GM21737 (cell line): ENCODE measurements around the gene FANCE.

ENCODE experiments used
- ATAC-seq: cut with Tn5 transposase; IDR thresholded peaks from one replicate; pipeline ENCODE4 v1.9.1; 2021; ENCODE audit warnings: mild to moderate bottlenecking, moderate library complexity; ENCODE audit not compliant: unreplicated experiment

The FANCE gene

GRCh38 chr6:35483893-35484645 is 31.9 kb downstream of the FANCE start:
- no peak for ATAC-seq

DNA sequence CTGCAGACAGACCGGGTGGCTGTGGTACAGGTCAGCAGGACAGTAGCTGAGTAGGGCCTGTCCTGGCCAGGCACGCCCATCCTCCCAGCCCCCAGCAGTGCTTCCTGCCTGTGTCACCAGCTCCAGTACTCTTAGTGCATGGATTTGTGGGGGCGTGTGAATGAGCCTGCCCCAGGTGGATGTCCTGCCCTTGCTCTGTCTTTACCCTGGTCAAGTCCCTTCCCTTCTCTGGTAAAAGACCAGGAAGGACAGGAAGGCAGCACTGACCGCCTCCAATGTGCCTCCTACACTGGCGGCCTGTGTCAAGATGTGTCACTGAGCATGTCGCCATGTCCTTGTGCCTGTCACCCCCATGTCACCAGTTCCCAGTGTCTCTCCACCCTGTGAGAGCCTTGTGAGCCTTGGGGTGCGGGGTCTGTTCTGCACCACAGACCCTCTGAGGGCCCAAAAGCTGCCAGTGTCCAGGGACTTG is 32.8 kb downstream of the FANCE start:
- ATAC-seq = no peak

GRCh38 chr6:35485402-35485877 is 33.3 kb downstream of the FANCE start:
- ATAC-seq = no peak

- ATAC-seq = no peak
These were observed 34.1 kb downstream of the FANCE start for GRCh38 chr6:35486005-35486925.

GRCh38 chr6:35487658-35488516 is 35.7 kb downstream of the FANCE start:
- ATAC-seq = no peak

- ATAC-seq = no peak
These were observed 36.4 kb downstream of the FANCE start for GRCh38 chr6:35488517-35488862.

DNA sequence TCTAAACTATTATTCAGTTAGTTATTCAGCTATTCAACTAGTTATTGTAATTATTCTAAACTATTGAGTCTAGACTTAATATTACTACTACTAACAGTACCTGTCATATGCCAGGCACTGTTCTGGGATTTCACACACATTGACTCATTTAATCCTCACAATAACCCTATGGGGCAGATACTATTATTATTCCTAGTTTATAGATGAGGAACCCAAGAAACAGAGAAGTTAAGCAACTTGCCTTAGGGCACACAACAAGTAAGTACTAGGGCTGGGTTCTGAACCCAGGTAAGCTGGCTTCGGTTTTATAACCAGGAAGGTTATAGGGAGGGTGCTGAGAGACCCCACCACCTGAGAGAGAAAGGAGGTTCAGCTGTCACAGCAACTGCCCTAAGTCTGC is 36.9 kb downstream of the FANCE start:
- no peak for ATAC-seq

GRCh38 chr6:35489995-35490791 is 38.1 kb downstream of the FANCE start:
- ATAC-seq = no peak

DNA sequence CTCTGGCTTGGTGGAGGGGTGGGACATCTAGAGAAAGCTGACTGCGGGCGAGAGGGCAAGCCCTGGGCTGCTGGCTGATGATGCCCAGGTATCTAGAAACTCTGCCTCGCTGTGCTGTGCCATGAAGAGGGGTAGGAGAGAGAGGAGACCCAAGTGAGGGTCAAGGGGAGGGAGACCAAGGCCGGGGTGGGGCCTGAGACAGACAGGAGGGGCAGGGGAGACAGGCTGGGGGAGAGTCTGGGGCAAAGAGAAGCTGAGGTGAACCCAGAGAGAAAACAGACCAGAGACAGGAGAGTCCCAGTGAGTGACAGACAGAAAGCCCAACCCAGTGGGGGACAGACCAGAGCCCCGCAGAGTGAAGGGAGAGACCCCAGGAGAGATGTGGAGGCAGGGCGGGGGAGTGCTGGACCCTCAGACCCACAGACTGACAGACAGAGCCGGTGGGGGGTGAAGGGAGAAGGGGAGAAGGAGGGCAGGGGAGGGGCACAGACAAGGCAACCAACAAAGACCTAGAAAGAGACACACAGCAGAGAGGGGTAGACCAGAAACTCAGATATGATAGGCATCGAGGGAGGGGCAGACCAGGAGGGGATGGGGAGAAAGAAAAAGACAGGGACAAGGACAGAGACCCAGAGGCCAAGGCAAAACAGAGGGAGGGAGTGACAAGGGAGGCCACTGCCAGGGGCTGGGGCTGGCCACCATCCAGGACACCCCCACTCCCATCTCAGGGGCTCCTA is 38.9 kb downstream of the FANCE start:
- no peak for ATAC-seq

GRCh38 chr6:35491558-35492257 is 39.6 kb downstream of the FANCE start:
- no peak for ATAC-seq

DNA sequence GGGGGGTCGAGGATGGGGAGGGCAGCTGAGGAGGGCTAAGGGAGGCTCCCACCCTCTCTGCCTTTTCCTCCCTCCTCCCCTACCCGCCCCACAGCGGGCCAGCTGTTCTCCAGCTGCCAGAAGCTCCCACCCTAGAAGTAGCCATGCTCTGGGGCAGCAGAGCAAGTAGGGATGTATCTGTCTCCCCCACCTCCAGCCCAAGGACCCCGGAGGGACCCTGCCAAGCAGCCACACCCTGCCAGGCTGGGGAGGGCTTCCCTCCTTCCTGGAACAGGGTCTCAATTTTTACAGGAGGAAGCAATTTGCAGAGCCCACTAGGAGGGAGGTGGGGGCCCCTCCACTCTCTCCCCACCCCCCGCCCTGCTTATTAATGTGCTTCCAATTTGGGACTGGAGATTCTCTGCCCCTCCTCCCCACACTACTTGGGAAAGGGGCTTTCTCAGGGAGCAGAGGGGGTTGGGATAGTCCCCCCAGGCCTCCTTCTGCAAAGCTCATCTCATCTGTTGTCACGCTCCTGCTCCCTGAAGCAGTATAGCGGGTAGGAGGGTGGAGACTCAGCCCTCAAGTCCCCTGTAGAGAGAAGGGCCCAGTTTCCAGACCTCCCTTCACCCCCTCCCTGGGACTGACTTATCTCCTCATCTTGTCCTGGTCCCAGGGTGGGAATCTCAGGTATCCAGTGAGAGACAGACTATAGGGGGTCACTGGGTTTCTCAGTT is 40.3 kb downstream of the FANCE start:
- no peak for ATAC-seq

GRCh38 chr6:35492974-35493284 is 40.8 kb downstream of the FANCE start:
- no peak for ATAC-seq

DNA sequence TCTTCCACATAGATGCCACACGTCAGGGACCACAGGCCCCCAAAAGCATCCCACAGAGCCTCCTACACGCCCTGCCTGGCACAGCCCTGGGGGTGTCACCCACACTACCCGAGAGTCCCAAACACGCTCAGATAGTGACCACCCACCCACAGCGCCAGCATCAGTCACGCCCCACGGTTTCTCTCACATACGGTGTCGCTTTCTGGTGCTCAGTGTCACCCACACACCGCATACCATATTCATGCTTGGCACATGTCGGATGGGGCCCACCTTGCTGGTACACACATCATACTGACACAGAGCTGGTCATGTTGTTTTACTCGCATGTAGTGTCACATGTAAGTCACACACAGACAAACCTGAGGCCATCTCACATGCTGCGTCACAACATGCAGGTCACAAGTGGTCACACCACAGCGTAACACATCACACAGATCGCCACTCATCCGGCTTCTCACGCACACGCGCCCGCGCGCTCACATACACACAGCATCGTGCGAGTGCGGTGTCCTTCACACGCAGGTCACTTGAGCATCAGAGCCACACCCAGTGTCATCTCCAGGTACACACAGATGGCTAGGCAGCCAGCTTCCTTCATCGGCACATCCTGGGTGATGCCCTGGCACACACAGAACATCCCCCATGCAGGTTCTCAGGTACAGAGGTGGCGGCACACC is 41.3 kb downstream of the FANCE start:
- ATAC-seq = no peak

GRCh38 chr6:35494161-35494563 is 42.0 kb downstream of the FANCE start:
- ATAC-seq = no peak

GRCh38 chr6:35495258-35496035 is 43.3 kb downstream of the FANCE start:
- ATAC-seq = no peak

- no peak for ATAC-seq
These were observed 44.1 kb downstream of the FANCE start for GRCh38 chr6:35496036-35496840.
